ENCODE measurements around the gene RPUSD4. TPM values are rescaled to one million over a fixed set of nuclear protein-coding genes. Genes with fewer than 3 reads are reported as not detected.

RPUSD4 gene
- total RNA-seq (2014; rRNA removed; shearing (Covaris generic)): 29.1 and 39.2 TPM in 2 replicates
- total RNA-seq (2022): 36.2 and 37.0 TPM in 2 replicates
- percentile 85 among the genes with signal in this experiment for Bru-seq, nascent RNA
- BruChase-seq, experiment 1, labeled RNA remaining after a 6-hour chase: percentile 82 among the genes with signal in this experiment
- percentile 91 among the genes with signal in this experiment for BruChase-seq, experiment 2, labeled RNA remaining after a 2-hour chase
- long read RNA-seq, transcript RPUSD4-201 (7 exons, 2,512 nt): major isoform, 44 of 60 reads
- long read RNA-seq, partial matches to known transcripts: 2 of 60 reads
- long read RNA-seq, other reads (novel, unspliced or antisense): 10 of 60 reads

- CTCF ChIA-PET (ENCODE audit: unreplicated experiment): no interaction called here
- H3K36me3 ChIP-seq (ENCODE audit: insufficient read depth, low read length): peaks cover 38% of the 10 kb centered on the region
- no peaks in the 10 kb centered on the region for H3K9me2 ChIP-seq (ENCODE audit: insufficient read depth, low read length)
- H3K79me2 ChIP-seq (ENCODE audit: insufficient read depth, low read depth, low read length): peaks cover 39% of the 10 kb centered on the region
- TF ChIP-seq EZH2phosphoT487 (IDR thresholded peaks at IDR 0.05; ENCODE audit: borderline replicate concordance, low read depth, low read length) (no peak), CTCF (conservative IDR thresholded peaks at IDR 0.05; ENCODE audit: low read length) (no peak)
- H3K4me3 ChIP-seq (ENCODE audit: low read depth, low read length, poor library complexity, severe bottlenecking): peak within 1 kb of the TSS; percentile 81
- H2AFZ ChIP-seq (ENCODE audit: low read length): peak within 1 kb of the TSS; percentile 62
- peak within 1 kb of the TSS; percentile 93 for H3K4me2 ChIP-seq (ENCODE audit: low read length)
- no peaks in the 10 kb centered on the region for H3K9me3 ChIP-seq (ENCODE audit: low read length)
- H4K20me1 ChIP-seq (ENCODE audit: insufficient read depth, low read length): no peaks in the 10 kb centered on the region
- peak within 1 kb of the TSS; percentile 17 for H3K27ac ChIP-seq (ENCODE audit: low read depth, low read length, poor library complexity, severe bottlenecking)
- no TSS peak for BruUV-seq (replicated peaks)
- H3K4me1 ChIP-seq (ENCODE audit: insufficient read depth, low read length, poor library complexity, severe bottlenecking): peaks cover 22% of the 10 kb centered on the region
- peak; percentile 97 for DNase-seq (ENCODE audit: low spot score)
- intact Hi-C loops (cut with micrococcal nuclease; ENCODE audit: unreplicated experiment): loop anchor here (5.0 kb wide), 1 partner anchor 56 kb away; the partner anchor contains the start of genes FOXRED1 and SRPRA
- POLR2A ChIA-PET: interaction anchor here (0.7 to 1.7 kb wide), 9 partner anchors 8 to 585 kb away, joined by 3 to 4 read pairs (median 3); partner anchors contain the start of genes FOXRED1, PUS3 and SRPRA
Observed at GRCh38 chr11:126211236-126212088, at the start of gene RPUSD4, which contains the start of gene FAM118B. TSS of gene RPUSD4 (minus strand) at chr11:126211650. CDS start at chr11:126211638, 12 bp downstream. TSS of gene FAM118B (plus strand) at chr11:126211782. CDS start at chr11:126235002, 23,220 bp downstream.

GRCh38 chr11:126257764-126258163 lies 46.3 kb upstream of the RPUSD4 start:
- ChIA-PET POLR2A (no interaction called here), CTCF (ENCODE audit: unreplicated experiment) (no interaction called here)
- H4K20me1 ChIP-seq (ENCODE audit: insufficient read depth, low read length): no peaks in the 10 kb centered on the region
- TF ChIP-seq EZH2phosphoT487 (IDR thresholded peaks at IDR 0.05; ENCODE audit: borderline replicate concordance, low read depth, low read length): no peak
- no peak for TF ChIP-seq CTCF (conservative IDR thresholded peaks at IDR 0.05; ENCODE audit: low read length)
- no peak overlapping the region for H3K4me2 ChIP-seq (ENCODE audit: low read length)
- H2AFZ ChIP-seq (ENCODE audit: low read length): no peak overlapping the region
- H3K4me3 ChIP-seq (ENCODE audit: low read depth, low read length, poor library complexity, severe bottlenecking): no peak overlapping the region
- H3K9me2 ChIP-seq (ENCODE audit: insufficient read depth, low read length): no peaks in the 10 kb centered on the region
- no peaks in the 10 kb centered on the region for H3K4me1 ChIP-seq (ENCODE audit: insufficient read depth, low read length, poor library complexity, severe bottlenecking)
- H3K27ac ChIP-seq (ENCODE audit: low read depth, low read length, poor library complexity, severe bottlenecking): no peak overlapping the region
- no peaks in the 10 kb centered on the region for H3K79me2 ChIP-seq (ENCODE audit: insufficient read depth, low read depth, low read length)
- DNase-seq (ENCODE audit: low spot score): no peak
- H3K36me3 ChIP-seq (ENCODE audit: insufficient read depth, low read length): peaks cover 80% of the 10 kb centered on the region
- no peaks in the 10 kb centered on the region for H3K9me3 ChIP-seq (ENCODE audit: low read length)
- intact Hi-C loops (cut with micrococcal nuclease; ENCODE audit: unreplicated experiment): no loop called here
- no TSS peak for BruUV-seq (replicated peaks)
